Measurements from ENCODE around the gene GPBP1L1.

- TF ChIP-seq CTCF (optimal IDR thresholded peaks at IDR 0.05 in 1 of 3, IDR thresholded peaks at IDR 0.05 in 1 of 3, conservative IDR thresholded peaks at IDR 0.05 in 1 of 3; ENCODE audit: extremely low read depth in 1 of 3, insufficient read depth in 2 of 3, low read length in 3 of 3) (no peak), EZH2 (IDR thresholded peaks at IDR 0.05; ENCODE audit: low read length) (no peak)
Measured at GRCh38 chr1:45679123-45679522, 7.2 kb downstream of the GPBP1L1 start.
